GM19397 (cell line): ENCODE data around the gene TDRD7.

Experiments
- ATAC-seq: cut with Tn5 transposase; IDR thresholded peaks from one replicate; pipeline ENCODE4 v1.9.1; 2021; ENCODE audit warnings: mild to moderate bottlenecking, moderate library complexity; ENCODE audit not compliant: unreplicated experiment

TDRD7 gene, protein sequence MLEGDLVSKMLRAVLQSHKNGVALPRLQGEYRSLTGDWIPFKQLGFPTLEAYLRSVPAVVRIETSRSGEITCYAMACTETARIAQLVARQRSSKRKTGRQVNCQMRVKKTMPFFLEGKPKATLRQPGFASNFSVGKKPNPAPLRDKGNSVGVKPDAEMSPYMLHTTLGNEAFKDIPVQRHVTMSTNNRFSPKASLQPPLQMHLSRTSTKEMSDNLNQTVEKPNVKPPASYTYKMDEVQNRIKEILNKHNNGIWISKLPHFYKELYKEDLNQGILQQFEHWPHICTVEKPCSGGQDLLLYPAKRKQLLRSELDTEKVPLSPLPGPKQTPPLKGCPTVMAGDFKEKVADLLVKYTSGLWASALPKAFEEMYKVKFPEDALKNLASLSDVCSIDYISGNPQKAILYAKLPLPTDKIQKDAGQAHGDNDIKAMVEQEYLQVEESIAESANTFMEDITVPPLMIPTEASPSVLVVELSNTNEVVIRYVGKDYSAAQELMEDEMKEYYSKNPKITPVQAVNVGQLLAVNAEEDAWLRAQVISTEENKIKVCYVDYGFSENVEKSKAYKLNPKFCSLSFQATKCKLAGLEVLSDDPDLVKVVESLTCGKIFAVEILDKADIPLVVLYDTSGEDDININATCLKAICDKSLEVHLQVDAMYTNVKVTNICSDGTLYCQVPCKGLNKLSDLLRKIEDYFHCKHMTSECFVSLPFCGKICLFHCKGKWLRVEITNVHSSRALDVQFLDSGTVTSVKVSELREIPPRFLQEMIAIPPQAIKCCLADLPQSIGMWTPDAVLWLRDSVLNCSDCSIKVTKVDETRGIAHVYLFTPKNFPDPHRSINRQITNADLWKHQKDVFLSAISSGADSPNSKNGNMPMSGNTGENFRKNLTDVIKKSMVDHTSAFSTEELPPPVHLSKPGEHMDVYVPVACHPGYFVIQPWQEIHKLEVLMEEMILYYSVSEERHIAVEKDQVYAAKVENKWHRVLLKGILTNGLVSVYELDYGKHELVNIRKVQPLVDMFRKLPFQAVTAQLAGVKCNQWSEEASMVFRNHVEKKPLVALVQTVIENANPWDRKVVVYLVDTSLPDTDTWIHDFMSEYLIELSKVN

GRCh38 chr9:97411789-97412625 is at the start of gene TDRD7:
Gene TDRD7, plus strand, starts transcription at chr9:97412096. Its CDS starts 16,370 bp downstream, at chr9:97428466.
- peak; percentile 83 for ATAC-seq

DNA sequence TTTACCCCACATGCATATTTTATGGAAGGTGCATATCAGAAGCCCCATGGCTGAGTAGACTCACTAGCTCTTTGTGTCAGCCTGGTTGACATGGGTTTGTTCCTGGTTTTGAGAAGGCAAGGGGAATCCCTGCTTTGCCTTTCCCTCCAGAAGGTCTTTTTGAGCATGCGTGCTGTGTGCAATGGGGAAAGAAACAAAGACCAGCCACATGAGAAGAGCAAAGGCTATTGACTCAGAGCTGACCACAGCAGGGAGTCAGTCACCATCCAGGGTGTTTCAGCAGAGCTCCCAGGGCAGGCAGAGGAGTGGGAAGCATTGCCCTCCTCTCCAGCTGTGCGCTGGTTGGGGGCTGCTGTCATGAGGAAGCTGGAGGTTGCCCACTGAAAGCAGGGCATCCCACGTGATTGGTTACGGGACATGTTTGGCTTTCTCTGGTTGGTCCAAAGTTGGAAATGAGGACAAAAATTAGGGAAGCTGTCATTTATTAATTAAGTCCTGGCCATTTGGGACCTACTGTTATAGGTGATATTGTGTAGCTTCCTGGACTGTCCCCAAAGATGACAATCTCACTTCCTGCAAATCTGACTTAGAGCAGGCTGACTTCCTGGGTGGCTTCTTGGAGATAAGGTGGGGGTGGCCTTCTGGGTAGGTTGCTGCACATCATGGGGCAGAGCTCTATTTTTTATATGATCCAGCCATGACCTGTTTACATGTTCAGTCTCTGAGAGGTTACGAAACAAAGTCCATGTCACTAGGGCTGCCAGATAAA is 48.9 kb upstream of the TDRD7 start:
- ATAC-seq, result no peak

- no peak for ATAC-seq
These were observed 48.1 kb upstream of the TDRD7 start for GRCh38 chr9:97363661-97364299.

- no peak for ATAC-seq
These were observed 47.0 kb upstream of the TDRD7 start for GRCh38 chr9:97364769-97365490.

- no peak for ATAC-seq
These were observed 46.3 kb upstream of the TDRD7 start for GRCh38 chr9:97365634-97366033.

DNA sequence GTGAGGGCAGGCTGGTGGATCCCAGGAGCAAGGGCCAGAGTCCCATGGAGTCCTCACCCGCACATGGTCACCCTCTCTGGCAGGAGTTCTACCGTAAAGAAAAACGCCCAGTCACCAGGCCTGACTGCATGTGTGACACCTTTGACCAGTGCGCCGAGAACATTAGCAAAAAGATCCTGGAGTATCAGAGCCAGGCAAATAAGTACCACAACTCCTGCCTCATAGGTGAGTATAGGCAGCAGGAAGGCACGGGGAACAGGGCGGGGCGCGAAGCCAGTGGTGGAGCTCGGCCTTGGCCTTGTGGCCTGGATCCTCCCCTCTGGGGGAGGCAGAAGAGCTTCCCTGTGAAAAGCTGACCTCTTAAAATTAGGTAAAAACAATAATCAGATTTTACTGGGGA is 45.4 kb upstream of the TDRD7 start:
- no peak for ATAC-seq

DNA sequence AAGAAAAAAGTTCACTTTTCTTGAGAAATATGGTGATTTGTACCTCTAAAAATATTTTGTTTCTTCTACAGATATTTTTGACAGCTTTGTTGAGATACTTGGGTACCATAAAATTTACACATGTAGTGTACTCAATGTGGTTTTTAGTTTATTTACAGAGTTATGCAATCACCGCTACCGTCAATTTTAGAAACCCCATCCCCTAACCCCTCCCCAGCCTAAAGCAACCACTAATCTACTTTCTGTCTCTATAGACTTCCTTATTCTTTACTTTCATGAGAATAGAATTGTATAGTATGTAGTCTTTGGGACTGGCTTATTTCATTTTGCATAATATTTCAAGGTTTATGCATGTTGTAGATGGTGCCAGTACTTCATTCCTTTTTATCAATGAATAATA is 45.0 kb upstream of the TDRD7 start:
- no peak for ATAC-seq

DNA sequence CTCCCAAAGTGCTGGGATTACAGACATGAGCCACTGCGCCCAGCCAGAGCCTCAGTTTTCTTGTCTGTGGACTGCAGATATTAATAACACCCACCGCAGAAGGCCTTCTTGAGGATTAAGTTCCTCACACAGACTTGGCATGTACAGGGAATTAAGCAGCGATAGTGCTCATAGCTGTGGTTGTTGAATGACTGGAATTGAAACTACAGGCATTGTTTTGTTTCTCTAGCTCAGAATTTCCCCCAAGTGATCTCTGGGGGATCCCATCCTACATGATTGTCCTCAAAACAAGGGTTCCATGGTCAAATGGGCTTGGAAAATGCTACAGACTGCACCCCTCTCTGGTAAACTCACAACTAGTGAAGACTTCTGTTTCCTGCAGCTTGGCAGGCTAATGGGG is 44.2 kb upstream of the TDRD7 start:
- ATAC-seq, result no peak

- no peak for ATAC-seq
These were observed 42.9 kb upstream of the TDRD7 start for GRCh38 chr9:97368964-97369363.

DNA sequence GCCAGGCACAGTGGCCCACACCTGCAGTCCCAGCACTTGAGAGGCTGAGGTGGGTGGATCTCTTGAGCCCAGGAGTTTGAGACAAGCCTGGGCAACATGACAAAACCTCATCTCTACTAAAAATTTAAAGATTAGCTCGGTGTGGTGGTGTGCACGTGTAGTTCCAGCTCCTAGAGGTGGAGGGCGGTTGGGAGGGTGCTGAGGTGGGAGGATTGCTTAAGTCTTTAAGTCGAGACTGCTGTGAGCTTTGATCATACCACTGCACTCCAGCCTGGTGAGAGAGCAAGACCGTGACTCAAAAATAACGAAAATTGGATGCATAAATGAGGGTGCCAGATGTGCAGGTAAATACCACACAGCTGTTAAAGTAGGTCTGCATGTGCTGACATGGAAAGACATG is 39.3 kb upstream of the TDRD7 start:
- ATAC-seq, result no peak

- no peak for ATAC-seq
These were observed 38.6 kb upstream of the TDRD7 start for GRCh38 chr9:97373331-97373730.

DNA sequence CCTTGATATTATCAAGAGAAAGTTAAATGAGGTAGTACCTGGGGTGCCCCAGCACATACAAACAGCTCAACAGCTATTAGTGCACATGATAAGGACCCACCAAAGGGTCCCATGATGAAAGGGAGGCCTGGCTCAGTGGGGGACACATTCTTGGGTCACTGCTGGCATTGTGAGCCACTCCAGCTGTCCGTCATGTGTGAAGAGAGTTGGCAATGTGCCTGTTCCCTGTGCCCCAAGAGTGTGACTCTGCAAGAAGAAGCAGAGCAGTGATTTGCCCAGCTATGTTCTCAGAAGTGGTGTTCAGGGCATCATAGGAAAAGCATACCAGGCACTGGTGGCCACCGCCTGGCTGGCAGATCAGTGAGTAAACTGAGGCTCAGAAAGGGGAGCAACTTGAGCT is 37.1 kb upstream of the TDRD7 start:
- no peak for ATAC-seq

- ATAC-seq, result no peak
These were observed 35.0 kb upstream of the TDRD7 start for GRCh38 chr9:97376902-97377301.

- ATAC-seq, result no peak
These were observed 29.7 kb upstream of the TDRD7 start for GRCh38 chr9:97382099-97382718.

DNA sequence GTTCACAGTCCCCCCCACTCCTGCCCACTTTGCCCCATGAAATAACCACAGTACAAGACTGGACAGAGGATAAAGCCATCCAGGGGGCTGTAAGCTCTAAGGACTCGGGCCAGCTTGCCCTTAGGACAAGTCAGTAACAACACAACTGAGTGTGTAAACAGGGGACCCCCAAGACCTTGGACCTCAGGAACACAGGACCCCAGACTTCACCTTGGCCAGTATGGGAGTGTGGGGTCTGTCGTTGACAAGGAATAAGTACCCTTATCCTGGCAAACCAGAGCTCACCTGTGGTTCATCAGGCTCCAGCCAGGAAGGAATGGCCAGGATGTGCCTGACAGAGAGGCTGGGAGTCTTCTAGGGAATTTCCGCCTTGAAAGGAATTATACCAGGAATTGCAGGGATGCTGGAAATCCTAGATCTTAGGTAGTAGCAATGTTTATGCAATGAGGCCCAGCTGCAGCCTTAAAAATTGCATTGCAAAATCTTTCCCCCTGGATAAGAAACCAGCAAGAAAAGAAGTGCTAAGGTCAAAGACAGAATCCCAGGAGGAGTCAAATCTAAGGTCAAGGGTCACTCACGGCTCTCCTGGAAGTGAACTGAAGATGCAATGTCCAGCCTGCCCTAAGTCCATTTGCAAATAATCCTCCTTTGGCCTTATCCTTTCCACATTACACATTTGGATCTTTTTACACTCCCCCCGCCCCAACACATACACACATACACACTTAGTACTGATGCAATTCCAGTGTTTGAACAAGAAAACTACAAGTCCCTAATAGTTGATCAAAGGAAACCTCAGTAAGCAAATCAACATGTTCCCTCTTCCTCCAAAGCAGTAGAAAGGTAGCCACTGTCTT is 27.3 kb upstream of the TDRD7 start:
- no peak for ATAC-seq

DNA sequence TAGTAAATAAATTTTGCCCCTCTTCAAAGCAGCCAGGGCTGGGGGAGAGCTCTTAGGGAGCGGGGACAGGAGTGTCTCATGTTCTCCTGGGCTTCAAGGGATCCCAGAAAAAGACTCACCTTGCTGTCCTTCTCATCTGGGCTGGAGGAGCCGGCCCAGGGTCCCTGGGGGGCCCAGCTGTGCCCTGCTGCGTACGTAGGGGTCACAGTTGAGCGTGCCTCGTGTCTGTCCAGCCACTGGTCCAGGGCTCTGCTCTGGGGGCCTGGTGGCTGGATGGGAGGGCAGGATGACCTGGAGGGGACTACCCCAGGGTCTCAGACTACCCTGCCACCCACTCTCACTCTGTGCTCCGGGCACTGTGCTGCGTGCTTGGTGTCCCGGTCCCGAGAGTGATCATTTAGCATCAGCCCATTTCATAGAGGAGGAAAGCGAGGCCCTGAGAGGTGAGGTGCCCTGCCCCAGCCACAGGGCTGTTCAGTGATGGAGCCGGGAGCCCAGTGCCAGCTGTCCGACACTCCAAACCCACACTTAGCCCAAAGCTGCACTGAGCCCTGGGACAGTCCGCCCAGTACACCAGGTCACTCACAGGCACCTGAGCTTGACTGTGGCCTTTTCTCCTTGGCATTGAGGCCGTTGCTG is 26.2 kb upstream of the TDRD7 start:
- no peak for ATAC-seq

DNA sequence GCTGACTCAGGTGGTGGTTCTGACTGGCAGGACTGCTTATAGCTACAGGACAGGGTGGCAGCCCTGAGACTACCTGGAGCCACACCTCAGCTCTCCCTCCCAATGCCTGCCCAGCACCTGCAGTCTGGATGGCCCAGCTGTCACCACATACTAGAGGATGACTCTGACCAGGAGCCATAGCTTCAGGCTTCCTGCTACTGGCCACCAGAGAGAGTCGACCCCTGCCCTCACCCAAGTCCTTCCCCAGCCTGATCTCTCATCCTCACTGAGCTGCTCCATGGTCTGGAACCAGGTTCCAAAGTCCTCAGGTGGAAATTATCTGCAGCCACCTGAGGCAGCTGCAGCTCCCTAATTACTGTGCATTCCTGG is 25.6 kb upstream of the TDRD7 start:
- ATAC-seq, result no peak
